ENCODE results near the gene ACSS2.
"Not testable (repeated sequence)": the region's sequence is repeated elsewhere in the genome, so short reads cannot be mapped to it uniquely, and the experiment has no call there.

Gene ACSS2

DNA sequence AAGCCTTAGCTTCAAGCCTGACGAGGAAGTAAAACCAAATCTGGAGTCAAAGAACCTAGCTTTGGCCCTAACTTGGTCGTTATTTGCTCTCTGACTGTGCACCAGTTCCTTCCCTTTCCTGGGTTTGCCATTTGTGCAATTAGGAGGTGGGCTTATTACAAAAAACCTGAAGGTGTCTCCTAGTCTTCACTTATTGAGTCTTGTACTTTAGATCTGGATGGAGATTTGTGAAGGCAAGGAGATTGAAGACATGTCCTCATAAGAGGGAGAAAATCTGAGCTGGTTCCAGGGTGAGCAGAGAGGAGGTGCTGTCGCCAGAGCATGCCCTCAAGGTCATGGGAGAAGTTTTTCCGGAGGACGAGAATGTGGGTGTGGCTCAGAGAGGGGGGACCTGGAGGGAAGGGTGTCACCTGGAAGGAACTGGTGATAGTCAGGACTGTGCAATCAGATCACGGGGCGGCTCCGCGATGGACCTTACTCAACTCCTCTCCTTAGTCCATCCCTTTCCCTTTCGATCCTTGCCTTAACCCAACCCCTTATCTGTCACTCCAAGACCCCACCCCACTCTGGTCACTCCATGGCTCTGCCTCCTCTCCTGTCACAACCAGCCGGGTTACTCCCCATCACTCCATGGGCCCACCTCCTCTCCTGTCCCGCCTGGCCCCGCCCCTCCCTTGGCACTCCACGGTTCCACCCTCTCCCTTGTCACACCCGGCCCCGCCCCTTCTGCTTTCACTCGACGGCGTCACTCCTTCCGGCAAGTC is 588 bp upstream of the ACSS2 start:
- no peak for DNase-seq

GRCh38 chr20:34880215-34880850 is 3.9 kb downstream of the ACSS2 start:
- no peak for DNase-seq

GRCh38 chr20:34880971-34881370 is 4.6 kb downstream of the ACSS2 start:
- not testable (repeated sequence) for DNase-seq

GRCh38 chr20:34881689-34882088 is 5.3 kb downstream of the ACSS2 start:
- DNase-seq, result no peak

GRCh38 chr20:34883087-34883688 is 6.8 kb downstream of the ACSS2 start:
- no peak for DNase-seq

DNA sequence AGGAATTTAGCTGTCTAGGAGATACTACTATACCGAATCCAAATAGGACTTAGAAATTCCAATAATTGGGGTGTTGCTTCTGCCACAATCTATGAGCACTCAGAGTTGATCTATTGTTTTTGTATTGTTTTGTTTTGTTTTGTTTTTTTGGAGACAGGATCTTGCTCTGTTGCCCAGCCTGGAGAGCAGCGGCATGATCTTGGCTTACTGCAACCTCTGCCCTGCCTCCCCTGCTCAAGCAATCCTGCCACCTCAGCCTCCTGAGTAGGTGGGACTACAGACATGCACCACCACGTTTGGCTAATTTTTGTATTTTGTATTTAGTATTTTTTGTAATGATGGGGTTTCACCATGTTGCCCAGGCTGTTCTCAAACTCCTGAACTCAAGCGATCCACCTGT is 7.4 kb downstream of the ACSS2 start:
- DNase-seq, result no peak

DNA sequence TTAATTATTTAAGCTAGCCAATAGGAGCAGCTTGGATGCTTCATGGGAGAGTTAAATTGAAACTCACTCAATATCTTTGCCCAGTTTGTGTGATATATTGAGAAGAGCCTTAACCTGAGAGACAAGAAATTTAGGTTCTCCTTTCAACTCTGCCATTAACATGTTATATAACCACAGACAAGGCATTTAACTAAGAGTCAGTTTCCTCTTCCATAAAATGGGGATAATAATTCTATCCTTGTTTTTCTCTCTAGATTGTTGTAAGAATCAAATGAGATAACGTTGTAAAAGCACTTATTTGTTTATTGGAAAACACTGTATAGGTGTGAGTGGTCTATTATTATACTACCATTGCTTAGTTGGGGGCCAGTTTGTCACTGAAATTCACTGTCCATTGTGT is 7.8 kb downstream of the ACSS2 start:
- DNase-seq, result no peak

DNA sequence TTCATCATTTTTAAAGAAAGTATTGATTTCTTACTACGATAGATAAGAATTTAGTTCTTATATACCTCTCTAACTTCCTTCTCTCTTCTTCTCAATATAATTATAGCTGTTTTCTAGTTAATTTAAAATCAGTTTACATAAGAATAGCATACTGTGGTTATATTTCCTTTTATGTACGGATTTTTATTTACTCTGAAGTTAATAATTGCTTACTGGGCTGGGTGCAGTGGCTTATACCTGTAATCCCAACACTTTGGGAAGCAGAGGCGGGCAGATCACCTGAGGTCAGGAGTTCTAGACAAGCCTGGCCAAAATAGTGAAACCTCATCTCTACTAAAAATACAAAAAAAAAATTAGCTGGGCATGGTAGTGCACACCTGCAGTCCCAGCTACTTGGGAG is 9.7 kb downstream of the ACSS2 start:
- DNase-seq, result no peak

DNA sequence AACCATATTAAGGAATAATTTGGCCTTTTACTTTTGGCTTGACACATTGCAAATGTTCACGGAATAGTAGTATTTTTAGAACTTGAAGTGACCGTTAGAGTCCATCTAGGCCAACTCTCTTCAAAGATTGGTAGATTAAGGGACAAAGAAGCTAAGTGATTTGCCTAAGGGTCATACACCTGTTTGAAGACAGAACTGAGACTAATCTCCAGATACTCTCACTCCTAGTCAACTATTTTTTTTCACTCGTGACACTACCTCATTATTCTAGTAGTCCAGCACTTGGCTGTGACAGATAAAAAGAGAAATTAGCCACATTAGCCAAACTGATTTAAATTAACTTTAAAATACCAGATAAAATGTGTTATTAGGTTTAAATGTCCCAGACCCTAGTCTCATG is 10.6 kb downstream of the ACSS2 start:
- DNase-seq, result no peak

GRCh38 chr20:34888468-34888867 is 12.1 kb downstream of the ACSS2 start:
- no peak for DNase-seq

DNA sequence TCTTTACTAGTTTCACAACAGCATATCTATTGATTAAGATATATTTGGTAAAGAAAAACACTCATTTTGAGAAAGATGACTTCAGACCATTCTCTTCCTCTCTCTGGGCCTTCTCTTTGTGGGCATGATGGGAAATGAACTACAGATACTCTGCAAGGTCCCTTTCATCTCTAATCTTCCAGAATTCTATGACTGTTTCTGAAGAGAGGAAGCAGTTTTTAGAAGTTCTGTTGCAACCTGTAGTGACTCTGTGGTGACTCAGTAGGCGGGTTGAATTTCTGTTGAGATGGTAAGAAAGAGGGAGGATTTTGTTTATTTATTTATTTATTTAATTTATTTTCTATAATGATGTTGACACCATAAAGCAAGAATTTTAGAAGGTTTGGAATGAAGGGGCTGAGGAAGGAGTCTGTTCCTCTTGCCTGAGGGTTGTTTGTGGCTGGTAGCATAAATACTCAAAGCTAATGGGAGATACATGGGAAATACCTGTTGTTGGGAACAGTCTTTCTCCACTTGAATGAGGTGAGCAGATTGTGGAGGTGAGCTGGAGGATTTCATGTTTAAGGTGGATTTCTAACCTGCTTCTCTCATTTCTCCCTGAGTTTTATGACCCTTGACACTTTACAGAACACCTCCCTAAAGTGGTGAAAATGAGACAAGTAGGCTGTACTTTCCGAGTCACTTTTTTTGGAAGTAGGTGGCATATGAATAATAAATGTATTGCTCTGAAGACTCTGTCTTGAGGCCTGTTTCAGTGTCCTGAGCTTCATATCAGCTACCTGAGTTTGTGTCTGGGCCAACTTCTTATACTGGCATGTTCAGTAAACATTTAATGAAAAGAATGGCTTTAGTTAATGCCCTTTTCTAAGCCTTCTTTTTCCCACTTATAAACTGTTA is 15.0 kb downstream of the ACSS2 start:
- DNase-seq, result peak; percentile 15

DNA sequence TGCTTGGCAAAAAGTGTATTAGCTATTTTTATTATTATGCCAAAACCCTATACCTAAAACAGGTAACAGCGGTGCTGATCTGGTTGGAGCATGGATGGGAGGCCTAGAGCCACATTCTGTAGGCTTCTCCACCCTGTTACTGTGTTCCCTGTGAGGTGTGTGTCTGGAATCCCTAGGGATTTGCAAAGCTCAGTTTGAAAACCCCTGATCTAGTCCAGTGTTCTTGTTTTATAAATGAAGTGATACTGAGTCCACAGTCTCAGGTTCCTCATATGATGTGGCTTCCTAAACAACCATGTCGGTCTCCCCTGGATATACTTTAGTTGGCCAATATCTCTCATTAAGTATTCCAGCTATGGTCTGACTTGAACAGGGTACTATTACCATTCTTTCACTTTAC is 16.3 kb downstream of the ACSS2 start:
- no peak for DNase-seq

GRCh38 chr20:34894723-34895122 is 18.3 kb downstream of the ACSS2 start:
- DNase-seq, result no peak

GRCh38 chr20:34895465-34895864 is 19.1 kb downstream of the ACSS2 start:
- no peak for DNase-seq

- DNase-seq, result no peak
Measured at GRCh38 chr20:34896086-34896621, 19.7 kb downstream of the ACSS2 start.

GRCh38 chr20:34898129-34898528 is 21.7 kb downstream of the ACSS2 start:
- not testable (repeated sequence) for DNase-seq

DNA sequence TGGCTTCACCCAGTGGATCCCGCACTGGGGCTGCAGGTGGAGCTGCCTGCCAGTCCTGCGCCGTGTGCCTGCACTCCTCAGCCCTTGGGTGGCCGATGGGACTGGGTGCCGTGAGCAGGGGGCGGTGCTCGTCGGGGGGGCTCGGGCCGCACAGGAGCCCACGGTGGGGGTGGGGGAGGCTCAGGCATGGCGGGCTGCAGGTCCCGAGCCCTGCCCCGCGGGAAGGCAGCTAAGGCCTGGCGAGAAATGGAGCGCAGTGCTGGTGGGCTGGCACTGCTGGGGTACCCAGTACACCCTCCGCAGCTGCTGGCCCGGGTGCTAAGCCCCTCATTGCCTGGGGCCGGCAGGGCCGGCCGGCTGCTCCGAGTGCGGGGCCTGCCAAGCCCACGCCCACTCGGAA is 22.3 kb downstream of the ACSS2 start:
- not testable (repeated sequence) for DNase-seq

- no peak for DNase-seq
Measured at GRCh38 chr20:34904202-34904621, 27.8 kb downstream of the ACSS2 start.

DNA sequence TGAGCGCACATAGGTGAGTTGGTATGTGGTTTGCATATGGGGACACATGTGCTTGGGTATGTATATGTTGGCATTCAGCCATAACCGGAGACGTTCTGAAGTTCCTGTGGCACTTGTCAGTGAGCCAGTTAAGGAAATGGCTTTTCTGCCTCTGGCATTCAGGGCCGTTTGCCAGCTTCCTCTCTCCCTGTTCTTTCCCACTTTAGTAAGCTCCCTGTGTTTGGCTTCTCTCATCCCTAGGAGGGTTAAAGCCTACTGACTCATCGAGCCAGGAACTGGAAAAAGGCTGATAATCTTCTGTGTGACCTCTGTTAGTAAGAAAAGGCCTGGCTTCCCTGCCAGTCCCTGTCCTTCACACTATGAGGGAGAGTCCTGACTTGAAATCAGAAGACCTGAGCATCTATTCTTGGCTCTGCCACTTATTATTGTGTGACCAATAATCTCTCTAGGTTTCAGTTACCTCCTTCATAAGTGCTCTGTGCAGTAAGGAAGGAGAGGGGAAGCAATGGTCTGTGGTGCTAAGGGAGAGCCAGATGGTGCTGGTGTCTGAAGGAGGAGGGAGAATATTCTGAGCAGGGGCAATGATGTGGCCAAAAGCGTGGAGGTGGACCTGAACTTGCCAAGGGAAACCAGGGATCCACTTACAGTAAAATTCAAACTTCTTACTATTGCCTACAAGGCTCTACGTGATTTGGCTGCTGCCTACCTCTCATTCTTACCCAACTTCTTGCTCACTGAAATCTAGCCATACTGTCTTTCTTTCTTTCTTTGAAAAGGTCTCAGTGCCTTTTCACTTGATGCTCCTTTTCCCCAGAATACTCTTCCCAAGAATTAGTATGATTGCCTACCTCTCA is 31.4 kb downstream of the ACSS2 start:
- no peak for DNase-seq

DNA sequence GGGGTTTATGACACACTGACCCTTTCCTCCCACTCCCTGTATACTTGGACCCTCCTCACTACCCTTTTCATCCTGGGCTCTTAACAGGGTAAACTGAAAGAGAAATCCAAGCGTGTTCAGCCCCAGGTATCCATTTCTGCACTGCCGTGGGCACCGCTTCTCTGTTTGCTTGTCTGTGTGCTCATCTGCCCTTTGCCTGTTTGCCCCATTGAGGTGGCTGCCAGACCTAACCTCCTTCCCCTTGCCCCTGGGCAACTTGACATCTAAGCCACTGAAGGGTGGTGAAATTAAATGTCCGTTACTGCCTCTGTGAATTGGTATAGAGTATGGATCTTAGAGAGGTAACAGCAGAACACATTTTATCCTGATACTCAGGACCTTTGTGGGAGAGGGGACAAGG is 38.7 kb downstream of the ACSS2 start:
- DNase-seq, result no peak

DNA sequence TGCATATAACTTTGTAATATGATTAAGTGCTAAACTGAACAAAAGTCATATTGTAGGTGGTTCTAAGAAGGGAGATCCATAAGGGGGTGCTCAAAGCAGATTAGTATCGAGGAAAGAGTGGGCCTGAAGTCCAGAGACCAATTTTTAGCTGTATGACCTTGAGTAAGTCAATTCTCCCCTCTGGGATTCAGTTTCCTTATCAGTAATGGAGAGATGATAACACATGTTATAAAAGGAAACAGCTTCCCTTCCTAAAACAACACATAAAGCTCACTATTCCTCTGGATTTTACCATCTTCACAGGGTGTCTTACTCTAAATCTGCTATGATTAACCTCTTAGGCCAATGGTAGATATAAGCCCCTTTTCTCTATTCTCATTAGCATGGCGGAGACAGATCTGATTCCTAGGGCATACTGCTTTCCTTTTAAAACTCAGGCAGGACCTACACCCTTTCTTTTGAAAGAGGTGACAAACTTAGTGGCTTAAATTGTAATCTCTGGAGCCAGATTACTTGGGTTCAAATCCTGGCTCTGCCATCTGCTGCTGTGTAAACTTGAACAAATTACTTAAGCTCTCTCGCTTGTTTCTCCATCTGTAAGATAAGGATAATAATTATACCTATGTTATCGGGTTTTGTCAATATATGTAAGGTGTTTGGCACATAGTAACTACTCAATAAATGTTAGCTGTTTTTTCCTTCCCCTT is 39.5 kb downstream of the ACSS2 start:
- no peak for DNase-seq
